GM12878 (cell line): Measurements from ENCODE around the gene GSTO1. TPM values are rescaled to one million over a fixed set of nuclear protein-coding genes. Genes with fewer than 3 reads are reported as not detected.

Experiments
- ATAC-seq: fragments of 200-7000 bp; cut with Tn5 transposase; 3 replicates; pipeline ENCODE4 v1.9.1; 2020; ENCODE audit warnings: mild to moderate bottlenecking, moderate library complexity
- BruUV-seq: library from RNA; stranded (reverse); fragments of 400-500 nt; replicated peaks from 2 replicates; lab custom pipeline; 2021; lab: Mats Ljungman, UMichigan
- CTCF ChIA-PET: fragments of 300-600 bp; sonication (Branson Sonifier 250); formaldehyde crosslinking; extraction: SDS; loops from one replicate; lab custom pipeline; 2021; ENCODE audit warnings: inconsistent platforms; lab: Yijun Ruan, JAX
- POLR2A ChIA-PET: fragments of 350-600 bp; formaldehyde crosslinking; extraction: SDS; loops from one replicate; lab custom pipeline; 2021; ENCODE audit warnings: inconsistent platforms; lab: Charles Lee
- RAD21 ChIA-PET: fragments of 300-600 bp; sonication (Branson Sonifier 250); formaldehyde crosslinking; loops from one replicate; lab custom pipeline; 2023; ENCODE audit warnings: antibody characterized with exemption; ENCODE audit not compliant: unreplicated experiment; lab: Charles Lee
- SMC1A ChIA-PET: fragments of 300-600 bp; sonication (Branson Sonifier 250); formaldehyde crosslinking; loops from one replicate; lab custom pipeline; 2023; ENCODE audit not compliant: unreplicated experiment, uncharacterized antibody; lab: Charles Lee
- DNase-seq: peaks from one replicate; pipeline ENCODE4 v3.0.0-alpha.2; 2011; ENCODE audit warnings: low read depth, low spot score
- FAIRE-seq: peaks from 3 replicates; lab custom pipeline; 2011; peaks lifted over from hg19 to GRCh38; lab: Jason Lieb, UNC
- H2AFZ ChIP-seq: 2 replicates; pipeline ENCODE4 v1.6.0; 2011; ENCODE audit warnings: low read depth, low read length, control low read depth; ENCODE audit not compliant: control insufficient read depth
- H3K27ac ChIP-seq: 2 replicates; pipeline ENCODE4 v1.5.1; 2011; ENCODE audit warnings: control low read depth; ENCODE audit not compliant: control insufficient read depth, insufficient read depth
- H3K27me3 ChIP-seq, 2 experiments: replicated peaks in 1 of 2; 2 replicates each; pipeline versions ENCODE4 v1.6.0 to v1.6.1; 2011; ENCODE audit warnings: low read length in 1 of 2; ENCODE audit not compliant: control insufficient read depth in 2 of 2, insufficient read depth in 2 of 2
- H3K36me3 ChIP-seq, 2 experiments: 2 replicates each; pipeline ENCODE4 v1.5.1; 2011; ENCODE audit warnings: low read length in 1 of 2; ENCODE audit not compliant: control insufficient read depth in 2 of 2, insufficient read depth in 2 of 2
- H3K4me1 ChIP-seq: 2 replicates; pipeline ENCODE4 v1.6.1; 2011; ENCODE audit warnings: mild to moderate bottlenecking, low read length, moderate library complexity, mixed read lengths; ENCODE audit not compliant: control insufficient read depth, insufficient read depth
- H3K4me2 ChIP-seq: 2 replicates; pipeline ENCODE4 v1.6.0; 2011; ENCODE audit warnings: control low read depth; ENCODE audit not compliant: control insufficient read depth, insufficient read depth
- H3K4me3 ChIP-seq: fragments of 200-600 bp; sonication (generic); 2 replicates; pipeline ENCODE4 v1.5.1; 2016
- H3K79me2 ChIP-seq: 2 replicates; pipeline ENCODE4 v1.6.0; 2011; ENCODE audit warnings: low read length; ENCODE audit not compliant: control insufficient read depth, insufficient read depth
- H3K9ac ChIP-seq: 2 replicates; pipeline ENCODE4 v1.8.0; 2011; ENCODE audit warnings: low read length, control low read depth, mixed read lengths; ENCODE audit not compliant: control insufficient read depth, insufficient read depth
- H3K9me3 ChIP-seq: replicated peaks from 3 replicates; pipeline ENCODE4 v1.5.1; 2011; ENCODE audit warnings: mild to moderate bottlenecking, low read length; ENCODE audit not compliant: control insufficient read depth, insufficient read depth
- H4K20me1 ChIP-seq: 2 replicates; pipeline ENCODE4 v1.6.0; 2011; ENCODE audit not compliant: control insufficient read depth, insufficient read depth
- FOXM1 ChIP-seq: IDR thresholded peaks from 2 replicates; pipeline ENCODE4 v1.6.1; 2012; ENCODE audit warnings: low read depth, mild to moderate bottlenecking, inconsistent platforms, low read length, moderate library complexity
- IKZF2 ChIP-seq, 2 experiments: fragments of 450-650 bp; IDR thresholded peaks; 2 replicates each; pipeline ENCODE4 v1.6.1; 2017; ENCODE audit warnings: mild to moderate bottlenecking in 2 of 2, moderate library complexity in 2 of 2
- IRF5 ChIP-seq: fragments of 450-650 bp; IDR thresholded peaks from 2 replicates; pipeline ENCODE4 v1.6.1; 2017; ENCODE audit warnings: borderline replicate concordance
- MTA2 ChIP-seq: fragments of 450-650 bp; IDR thresholded peaks from 2 replicates; pipeline ENCODE4 v1.6.1; 2016; ENCODE audit warnings: low read depth, mild to moderate bottlenecking, moderate library complexity
- MYB ChIP-seq: fragments of 150-350 bp; IDR thresholded peaks from 2 replicates; pipeline ENCODE4 v1.6.1; 2014; ENCODE audit warnings: mild to moderate bottlenecking, low read depth, low read length, borderline replicate concordance
- PML ChIP-seq: IDR thresholded peaks from 2 replicates; pipeline ENCODE4 v1.6.1; 2012; ENCODE audit warnings: low read length, inconsistent platforms
- SMAD1 ChIP-seq: fragments of 450-650 bp; IDR thresholded peaks from 2 replicates; pipeline ENCODE4 v1.6.1; 2018; ENCODE audit warnings: mild to moderate bottlenecking, low read depth; ENCODE audit not compliant: partially characterized antibody
- WGBS: methylation state at CpG from one replicate; pipeline ENCODE4 v1.1.6; 2016; ENCODE audit warnings: low lambda C conversion rate; ENCODE audit not compliant: insufficient replicate concordance, insufficient coverage; ENCODE audit errors: missing lambda C conversion rate; 5-methylcytosine and 5-hydroxymethylcytosine counted together
- in situ Hi-C: fragments of 300-500 bp; cut with MboI; formaldehyde crosslinking; loops from 9 replicates; pipeline ENCODE4 v1.14.3; 2018; ENCODE audit warnings: mixed read lengths
- intact Hi-C: fragments of 100-400 bp; cut with micrococcal nuclease; formaldehyde crosslinking; loops from one replicate; pipeline ENCODE4 v1.14.2; 2022; ENCODE audit not compliant: unreplicated experiment
- polyA plus RNA-seq, 11 experiments: library from polyadenylated mRNA; depleted of rRNA in 4 of 11; unstranded in 6 of 11; stranded (reverse) in 5 of 11; fragments of >200 nt; fragmentation: Nextera tagmentation in 4 of 11; fragmentation: Illumina TruSeq in 1 of 11; extraction: Ambion mirVana in 4 of 11; extraction: Trizol in 1 of 11; gene quantifications; 1 replicate in 1 of 11; 2 replicates in 10 of 11; pipeline versions ENCODE4 v1.2.1 to v1.2.3, GENCODE V29; 2011 to 2016; ENCODE audit warnings: inconsistent platforms in 2 of 11, missing spikeins in 2 of 11, low read depth in 1 of 11
- total RNA-seq, 4 experiments: library from RNA; depleted of rRNA in 3 of 4; stranded (reverse); fragments of >200 nt in 3 of 4; fragmentation: Illumina TruSeq in 1 of 4; extraction: Trizol in 1 of 4; gene quantifications; 2 replicates each; pipeline versions ENCODE4 v1.2.1 to v1.2.3, GENCODE V29; 2013 to 2021
- TF ChIP-seq, protein P1 (sequence below): IDR thresholded peaks from 2 replicates; pipeline ENCODE4 v1.6.1; 2012; ENCODE audit warnings: low read depth, low read length, improper control_type of control experiment

The GSTO1 gene
- total and polyA plus RNA-seq, 10 of the 15 experiments (the other 5 are each of a cell fraction or from before 2014, with no cell fraction given): 53.1 to 197 (median 112) TPM

GRCh38 chr10:104300736-104301292 lies 46.1 kb downstream of the GSTO1 start:
- no TSS peak for BruUV-seq
- Histone ChIP-seq H3K9me3 (no peaks in the 10 kb centered on the region; the same call in 2 of the 3 replicates), H3K79me2 (no peaks in the 10 kb centered on the region), H3K27me3 (peaks cover 0 to 5% of the 10 kb centered on the region in 2 experiments; a peak in 2 of 4 replicates), H3K36me3 (no peaks in the 10 kb centered on the region), H3K4me2 (no peak overlapping the region), H3K27ac (no peak overlapping the region), H3K9ac (no peak overlapping the region), H4K20me1 (no peaks in the 10 kb centered on the region), H3K4me1 (peaks cover 3% of the 10 kb centered on the region; the same call in 1 of the 2 replicates), H2AFZ (no peak overlapping the region), H3K4me3 (no peak overlapping the region)
- ChIA-PET CTCF (interaction anchor here (0.7 to 2.2 kb wide), 3 partner anchors 10 to 27 kb away, joined by 3 to 12 read pairs (median 7); no protein-coding TSS in a partner anchor), RAD21 (no interaction called here), POLR2A (no interaction called here), SMC1A (interaction anchor here (1.8 kb wide), 1 partner anchor 9 kb away, joined by 4 read pairs; no protein-coding TSS in a partner anchor)
- no peak for TF ChIP-seq MTA2
- TF ChIP-seq MYB: no peak
- no peak for TF ChIP-seq FOXM1
- TF ChIP-seq IKZF2 (IDR thresholded peaks at IDR 0.05): no peak
- DNase-seq: no peak
- no peak for FAIRE-seq
- in situ Hi-C loops (no loop called here), intact Hi-C loops (no loop called here)
- ATAC-seq: no peak; the same call in 2 of the 3 replicates
- WGBS: 48% methylated on average over 7 of the region's 7 CpGs

- no peak overlapping the region for H3K27ac ChIP-seq
- no TSS peak for BruUV-seq
- no peak for ATAC-seq
- no peak overlapping the region for H2AFZ ChIP-seq
- intact Hi-C loops: no loop called here
- no peak overlapping the region for H3K4me3 ChIP-seq
- RAD21 ChIA-PET: interaction anchor here (1.0 kb wide), 1 partner anchor 10 kb away, joined by 3 read pairs; no protein-coding TSS in a partner anchor
- H3K79me2 ChIP-seq: no peaks in the 10 kb centered on the region
- no peaks in the 10 kb centered on the region for H3K36me3 ChIP-seq
- no peaks in the 10 kb centered on the region for H4K20me1 ChIP-seq
- 0% methylated on average over 3 of the region's 3 CpGs for WGBS
- CTCF ChIA-PET: interaction anchor here (1.8 to 13.3 kb wide), 3 partner anchors 9 to 48 kb away, joined by 7 to 419 read pairs (median 163); partner anchors contain the start of gene CFAP58
- no peaks in the 10 kb centered on the region; the same call in 2 of the 3 replicates for H3K9me3 ChIP-seq
- no peak for FAIRE-seq
- no peak overlapping the region for H3K4me2 ChIP-seq
- in situ Hi-C loops: no loop called here
- H3K4me1 ChIP-seq: peaks cover 7% of the 10 kb centered on the region
- SMC1A ChIA-PET: interaction anchor here (1.9 to 7.3 kb wide), 2 partner anchors 10 to 48 kb away, joined by 7 to 187 read pairs; partner anchors contain the start of gene CFAP58
- POLR2A ChIA-PET: no interaction called here
- no peak overlapping the region for H3K9ac ChIP-seq
- no peak for DNase-seq
- H3K27me3 ChIP-seq: peaks cover 0 to 5% of the 10 kb centered on the region in 2 experiments; a peak in 2 of 4 replicates
- no peak for TF ChIP-seq SMAD1
- TF ChIP-seq, protein P1, sequence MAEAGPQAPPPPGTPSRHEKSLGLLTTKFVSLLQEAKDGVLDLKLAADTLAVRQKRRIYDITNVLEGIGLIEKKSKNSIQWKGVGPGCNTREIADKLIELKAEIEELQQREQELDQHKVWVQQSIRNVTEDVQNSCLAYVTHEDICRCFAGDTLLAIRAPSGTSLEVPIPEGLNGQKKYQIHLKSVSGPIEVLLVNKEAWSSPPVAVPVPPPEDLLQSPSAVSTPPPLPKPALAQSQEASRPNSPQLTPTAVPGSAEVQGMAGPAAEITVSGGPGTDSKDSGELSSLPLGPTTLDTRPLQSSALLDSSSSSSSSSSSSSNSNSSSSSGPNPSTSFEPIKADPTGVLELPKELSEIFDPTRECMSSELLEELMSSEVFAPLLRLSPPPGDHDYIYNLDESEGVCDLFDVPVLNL: no peak
- no peak for TF ChIP-seq IRF5
- TF ChIP-seq PML: no peak
Measured at GRCh38 chr10:104301907-104302690, 47.4 kb downstream of the GSTO1 start.
